NCI-H1417 treated with DMSO at 0.1 percent for 48 hours (cell line): ENCODE data around the gene RFXAP.
A peak's percentile ranks its signal among the peaks of the same experiment; 100 is the strongest.

Source experiments
- DNase-seq: peaks from one replicate; lab custom pipeline; 2025; lab: John Stamatoyannopoulos, UW

RFXAP gene

DNA sequence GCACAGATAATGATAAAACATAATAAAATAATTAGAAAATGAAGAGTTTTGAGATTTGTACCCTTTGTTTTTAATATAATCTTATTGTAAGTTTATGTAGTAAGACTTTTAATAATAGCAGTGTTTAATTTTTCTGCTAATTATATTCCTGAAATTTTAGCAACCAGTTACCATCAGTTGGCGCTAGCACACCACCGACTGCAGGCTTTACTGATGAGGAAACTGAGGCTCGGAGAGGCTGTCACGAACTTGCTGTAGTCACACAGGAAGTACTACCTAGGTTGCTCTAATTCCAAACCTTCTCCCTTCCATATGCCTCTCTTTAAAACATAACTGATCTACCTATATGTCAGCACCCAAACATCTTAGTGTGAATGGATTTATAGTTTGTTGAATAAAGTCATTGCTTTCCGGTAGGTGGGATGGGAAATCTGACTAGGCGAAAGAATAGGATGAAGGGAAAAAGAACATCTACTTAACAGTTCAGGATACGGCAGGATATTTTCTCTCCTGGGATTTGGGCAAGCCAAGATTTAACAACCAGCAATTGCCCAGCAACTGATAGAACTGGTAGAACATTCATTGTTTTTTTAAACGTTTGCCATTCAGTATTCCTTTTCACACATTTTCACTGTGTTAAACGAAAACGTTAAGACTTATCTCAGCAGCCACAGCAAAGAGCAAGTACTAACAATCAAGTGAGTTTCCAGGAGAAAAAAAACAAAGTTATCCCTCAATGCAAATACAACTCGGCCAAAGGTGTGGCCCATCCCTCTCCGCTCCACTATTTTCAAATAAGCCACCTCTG is 822 bp upstream of the RFXAP start:
- no peak for DNase-seq

DNA sequence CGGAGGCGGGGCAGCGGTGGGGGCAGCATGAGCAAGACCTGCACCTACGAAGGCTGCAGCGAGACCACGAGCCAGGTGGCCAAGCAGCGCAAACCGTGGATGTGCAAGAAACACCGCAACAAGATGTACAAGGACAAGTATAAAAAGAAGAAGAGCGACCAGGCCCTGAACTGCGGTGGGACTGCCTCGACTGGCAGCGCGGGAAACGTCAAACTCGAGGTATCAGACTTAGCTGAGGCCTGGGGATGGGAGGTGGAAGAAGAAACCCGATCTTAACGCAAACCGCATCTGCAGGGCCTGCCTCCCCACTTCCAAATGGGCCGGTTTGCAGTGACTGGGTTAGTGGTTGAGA is 693 bp downstream of the RFXAP start:
- no peak for DNase-seq

DNA sequence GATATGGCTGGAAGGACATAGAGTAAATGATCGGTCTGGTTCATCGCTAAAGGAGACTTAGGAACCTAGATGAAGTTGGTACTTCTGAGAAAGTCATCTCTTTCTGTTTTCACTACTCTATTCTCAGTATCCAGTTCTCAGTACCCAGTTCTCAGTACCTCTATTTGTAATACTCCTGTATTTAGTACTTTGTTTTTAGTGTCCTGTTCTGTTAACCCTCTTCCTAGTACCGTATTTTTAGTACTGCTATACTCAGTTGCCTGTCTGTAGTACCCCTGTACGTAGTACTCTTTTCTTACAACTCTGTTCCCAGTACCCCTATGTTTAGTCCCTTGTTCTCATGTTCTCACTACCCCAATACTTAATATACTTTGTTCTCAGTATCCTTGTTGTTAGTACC is 1.2 kb downstream of the RFXAP start:
- DNase-seq: no peak

DNA sequence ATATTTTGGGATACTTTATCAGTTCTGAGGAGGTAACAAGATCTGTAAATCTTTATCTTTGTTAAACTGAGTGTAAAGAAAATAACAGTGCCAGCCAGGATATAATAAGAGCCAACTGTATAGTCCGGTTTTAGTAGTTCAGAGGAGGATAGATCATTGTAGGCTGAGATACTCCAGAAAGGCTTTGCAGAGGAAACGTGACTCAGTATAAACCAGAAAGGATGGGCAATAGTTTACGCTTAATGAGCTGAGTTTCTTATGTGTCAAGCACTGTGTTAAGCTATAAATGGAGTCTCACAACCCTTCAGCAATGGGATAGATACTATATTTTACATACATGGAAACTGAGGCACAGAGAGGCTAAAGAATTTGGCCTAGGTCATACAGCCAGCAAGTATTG is 3.8 kb downstream of the RFXAP start:
- DNase-seq: no peak

DNA sequence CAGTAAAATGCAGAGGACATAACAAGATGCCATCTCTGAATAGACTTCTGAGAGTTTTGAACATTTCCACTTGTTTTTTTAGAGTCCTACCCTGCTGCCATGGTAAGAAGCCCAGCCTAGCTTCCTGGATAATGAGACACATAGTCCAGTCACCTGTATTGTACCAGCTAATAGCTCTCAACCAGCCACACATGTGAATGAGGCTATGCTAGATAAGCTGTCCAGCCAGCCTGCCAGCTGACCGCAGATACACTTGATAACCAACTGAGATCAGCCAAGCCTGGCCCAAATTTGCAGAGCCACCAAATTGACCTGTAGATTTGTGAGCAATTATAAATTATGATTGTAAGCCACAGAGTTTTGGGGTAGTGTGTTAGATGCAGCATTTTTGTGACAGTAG is 10.7 kb downstream of the RFXAP start:
- no peak for DNase-seq

DNA sequence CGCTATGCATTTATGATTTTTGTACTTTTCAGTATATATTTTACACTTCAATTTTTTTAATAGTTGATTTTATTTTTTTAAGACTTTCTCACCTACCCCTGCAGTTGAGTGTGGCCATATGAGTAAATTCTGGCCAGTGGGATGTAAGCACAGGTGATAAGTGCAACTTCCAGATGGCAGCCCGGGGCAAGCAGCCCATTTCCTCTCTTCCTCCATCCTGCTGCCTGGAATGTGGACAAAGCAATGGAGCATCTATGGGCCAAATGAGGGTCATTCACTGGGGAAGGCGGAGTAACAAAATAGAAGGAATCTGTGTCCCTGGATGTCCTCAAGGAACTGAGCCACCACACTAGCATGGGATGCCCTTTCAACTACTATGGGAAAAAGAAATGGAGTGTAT is 12.3 kb downstream of the RFXAP start:
- DNase-seq: no peak

DNA sequence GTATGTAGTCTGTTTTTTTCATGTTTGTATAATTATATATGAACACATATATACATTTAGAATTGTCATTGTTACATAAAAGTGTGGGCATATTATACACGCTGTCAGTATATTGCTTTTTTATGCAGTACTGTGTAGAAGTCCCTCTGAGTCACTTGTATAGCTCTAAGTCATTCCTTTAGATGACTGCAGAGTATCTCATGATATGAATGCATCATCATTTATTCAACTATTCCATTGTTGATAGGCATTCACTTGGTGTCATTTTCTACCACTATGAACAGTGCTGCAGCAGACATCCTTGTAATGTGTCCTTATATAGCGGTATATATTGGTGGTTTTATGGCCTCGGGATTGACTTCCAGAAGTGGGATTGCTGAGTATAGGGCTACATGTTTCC is 15.3 kb downstream of the RFXAP start:
- DNase-seq: no peak

DNA sequence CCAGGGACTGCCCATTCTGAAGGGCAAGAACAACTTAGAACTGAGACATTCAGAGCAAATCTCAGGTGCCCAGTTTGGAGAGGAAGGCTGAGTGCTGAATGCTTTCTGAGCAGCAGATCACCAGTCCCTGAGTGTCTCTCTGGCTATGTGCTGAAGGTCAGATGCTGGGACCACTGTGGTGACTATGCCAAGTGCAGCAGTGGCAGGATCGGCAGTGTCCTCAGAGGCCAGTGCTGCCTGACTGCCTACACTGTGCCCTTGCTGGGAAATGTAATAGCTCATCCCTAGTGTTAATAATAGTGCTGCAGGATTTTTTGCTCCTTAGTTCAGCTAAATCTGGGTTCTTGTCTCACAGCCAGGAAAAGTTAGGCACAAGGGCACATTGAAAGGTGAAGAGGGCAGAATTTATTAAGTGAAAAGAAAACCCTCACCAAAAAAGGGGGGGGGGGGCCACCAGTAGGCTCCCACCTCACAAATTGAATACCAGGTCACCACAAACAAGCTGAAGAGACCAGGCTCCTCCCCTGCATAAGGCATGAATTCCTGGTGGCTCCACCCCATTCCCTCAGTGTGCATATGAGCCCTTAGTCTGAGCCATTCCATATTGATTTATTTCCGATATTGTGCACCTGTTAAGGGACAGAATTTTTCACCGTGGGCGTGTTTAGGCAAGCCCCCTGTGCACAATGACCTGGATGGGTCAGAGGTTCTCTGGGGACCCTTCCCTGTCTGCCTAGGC is 18.5 kb downstream of the RFXAP start:
- DNase-seq: no peak

DNA sequence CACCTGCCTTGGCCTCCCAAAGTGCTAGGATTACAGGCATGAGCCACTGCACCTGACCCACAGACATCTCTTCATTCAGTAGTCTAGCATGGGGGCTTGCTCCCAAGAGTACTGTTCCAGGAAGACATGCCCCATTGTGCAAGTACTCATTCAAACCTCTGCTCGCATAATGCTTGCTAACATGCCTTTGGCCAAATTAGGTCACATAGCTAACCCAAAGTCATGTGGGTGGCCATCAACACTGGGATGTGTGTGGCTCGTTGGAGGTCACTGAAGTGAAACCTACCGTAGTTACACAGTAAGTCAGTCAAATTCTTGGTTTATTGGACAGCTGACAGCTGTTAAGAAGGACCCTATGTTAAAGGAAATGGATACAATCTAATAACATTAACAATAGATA is 20.3 kb downstream of the RFXAP start:
- DNase-seq: no peak

DNA sequence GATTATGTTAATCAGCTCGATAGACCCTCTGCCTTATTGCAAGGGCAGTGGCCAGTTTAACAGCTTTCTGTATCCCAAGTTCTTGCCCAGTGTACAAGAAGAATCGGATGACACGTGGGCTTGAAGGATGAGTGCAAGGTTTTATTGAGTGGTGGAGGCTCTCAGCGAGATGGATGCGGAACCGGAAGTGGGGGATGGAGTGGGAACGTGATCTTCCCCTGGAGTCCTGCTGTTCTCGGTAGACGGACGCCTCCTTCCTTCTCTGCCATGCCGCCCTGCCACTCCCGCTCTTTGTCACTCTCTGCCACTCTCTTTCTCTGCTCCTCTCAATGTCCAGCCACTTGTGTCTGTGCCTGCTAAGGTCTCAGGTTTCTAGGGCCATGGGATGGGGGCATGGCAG is 21.0 kb downstream of the RFXAP start:
- no peak for DNase-seq

DNA sequence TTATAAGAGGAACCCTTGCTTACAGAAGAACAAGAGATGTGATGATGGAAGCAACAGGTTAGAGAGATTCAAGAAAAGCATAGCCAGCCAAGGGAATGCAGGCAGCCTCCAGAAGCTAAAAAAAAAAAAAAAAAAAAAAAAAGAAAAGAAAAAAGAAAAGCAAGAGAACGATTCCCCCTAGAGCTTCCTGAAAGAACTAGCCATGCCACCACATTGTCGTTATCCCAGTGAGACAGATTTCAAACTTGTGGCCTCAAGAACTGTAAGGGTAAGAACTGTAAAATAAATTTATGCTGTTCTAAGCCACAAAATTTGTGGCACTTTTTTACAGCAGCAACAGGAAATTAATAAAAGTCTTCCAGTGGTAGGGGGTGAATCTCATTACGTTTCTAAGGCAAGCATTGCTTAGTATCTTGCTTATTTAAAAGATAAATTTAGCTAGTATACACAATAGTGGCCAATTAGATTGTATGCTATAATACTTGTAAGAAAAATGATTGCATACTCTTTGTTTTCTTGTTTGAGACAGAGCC is 21.8 kb downstream of the RFXAP start:
- DNase-seq: no peak

DNA sequence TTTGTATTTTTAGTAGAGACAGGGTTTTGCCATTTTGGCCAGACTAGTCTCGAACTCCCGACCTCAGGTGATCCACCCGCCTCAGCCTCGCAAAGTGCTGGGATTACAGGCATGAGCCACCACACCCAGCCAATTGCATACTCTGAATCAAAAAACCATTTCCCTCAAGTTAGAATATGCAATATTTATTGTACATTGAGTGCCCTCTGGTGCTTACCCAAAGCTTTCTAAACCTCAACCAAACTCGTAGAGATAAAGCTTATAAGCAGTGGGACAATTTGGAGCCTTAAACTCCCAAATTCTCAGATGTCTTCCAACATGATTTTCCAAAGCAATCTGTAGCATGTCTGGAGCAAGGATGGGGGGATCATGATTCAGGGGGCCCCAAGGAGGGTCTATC is 22.4 kb downstream of the RFXAP start:
- no peak for DNase-seq

DNA sequence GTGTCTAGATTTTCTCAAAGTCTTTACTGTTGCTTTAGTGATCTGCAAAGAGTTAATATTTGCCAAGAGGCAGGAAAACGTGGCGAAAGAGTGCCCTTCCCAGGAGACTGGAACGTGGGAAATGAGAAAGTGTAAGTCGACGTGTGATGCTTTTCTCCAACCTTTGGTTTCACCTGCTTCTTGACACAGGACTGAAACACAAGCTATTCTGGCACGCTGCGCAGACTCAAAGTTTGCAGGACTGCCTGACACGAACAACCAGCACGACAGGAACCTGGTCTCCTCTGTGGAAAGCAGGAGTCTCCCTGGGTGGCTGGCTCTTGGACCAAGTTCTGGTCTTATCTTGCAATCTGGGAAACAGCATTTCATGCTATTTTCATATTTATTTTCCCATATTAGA is 28.6 kb downstream of the RFXAP start:
- DNase-seq: no peak

DNA sequence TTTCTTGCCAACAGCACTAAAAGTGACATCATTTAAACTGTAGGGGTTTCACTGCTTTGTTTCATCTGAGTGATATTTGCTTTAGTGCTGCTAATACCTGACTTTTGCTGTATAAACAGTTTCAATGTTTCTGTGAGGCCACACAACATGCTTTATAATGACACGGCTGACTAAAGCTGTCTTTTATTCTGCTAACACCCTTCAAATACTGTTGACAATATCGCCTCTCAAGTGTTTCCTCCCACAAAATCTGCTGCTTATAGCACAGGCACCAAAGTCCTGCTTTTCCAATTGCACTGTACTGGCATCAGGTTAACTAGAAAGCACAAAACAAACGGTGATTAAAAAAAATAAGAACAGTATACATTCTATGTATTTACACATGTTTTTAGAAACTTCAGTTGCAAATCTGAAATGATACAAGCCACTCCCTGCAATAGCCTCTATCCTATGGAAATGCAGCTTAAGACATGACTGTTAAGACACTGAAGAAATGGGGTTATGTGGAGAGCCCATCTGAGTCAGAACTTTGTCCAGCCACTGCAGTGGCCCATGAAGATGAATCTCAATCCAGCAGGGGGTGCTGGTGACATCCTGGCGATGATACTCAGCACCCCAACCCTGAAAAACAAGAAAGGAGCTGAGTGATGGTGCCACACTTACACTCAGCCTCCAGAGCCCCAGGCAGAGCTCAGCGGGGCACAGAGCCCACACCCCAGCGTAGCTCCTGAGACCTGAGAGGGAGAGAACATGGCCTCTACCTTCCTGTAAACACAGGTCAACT is 29.4 kb downstream of the RFXAP start:
- peak; percentile 14 for DNase-seq

DNA sequence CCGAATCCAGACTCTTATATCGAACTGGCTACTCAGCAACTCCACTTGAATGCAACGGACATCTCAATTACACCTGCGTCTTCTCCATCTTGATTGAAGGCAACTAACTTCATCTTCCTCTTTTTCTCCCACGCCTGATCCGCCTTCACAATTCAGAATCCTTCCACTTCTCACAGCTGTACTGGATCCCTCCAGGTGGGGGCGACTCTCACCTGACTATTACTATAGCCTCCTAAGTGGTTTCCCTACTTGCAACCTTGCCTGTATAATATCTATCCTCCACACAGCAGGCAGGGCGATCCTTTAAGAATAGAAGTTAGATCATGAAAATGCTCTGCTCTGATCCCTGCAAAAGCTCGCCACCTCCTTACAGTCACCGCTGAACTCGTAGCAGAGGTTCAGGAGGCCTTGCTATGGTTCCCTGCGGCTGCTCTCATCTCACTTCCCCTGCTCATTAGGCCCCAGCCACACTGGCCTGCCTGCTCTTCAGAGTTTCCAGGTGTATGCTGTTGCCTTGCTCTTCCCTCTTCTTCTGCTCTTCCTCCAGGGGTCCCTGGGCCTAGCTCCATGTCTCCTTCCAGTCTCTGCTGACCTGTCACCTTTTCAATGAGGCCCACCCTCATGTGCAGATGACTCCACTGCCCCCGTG is 31.9 kb downstream of the RFXAP start:
- no peak for DNase-seq

DNA sequence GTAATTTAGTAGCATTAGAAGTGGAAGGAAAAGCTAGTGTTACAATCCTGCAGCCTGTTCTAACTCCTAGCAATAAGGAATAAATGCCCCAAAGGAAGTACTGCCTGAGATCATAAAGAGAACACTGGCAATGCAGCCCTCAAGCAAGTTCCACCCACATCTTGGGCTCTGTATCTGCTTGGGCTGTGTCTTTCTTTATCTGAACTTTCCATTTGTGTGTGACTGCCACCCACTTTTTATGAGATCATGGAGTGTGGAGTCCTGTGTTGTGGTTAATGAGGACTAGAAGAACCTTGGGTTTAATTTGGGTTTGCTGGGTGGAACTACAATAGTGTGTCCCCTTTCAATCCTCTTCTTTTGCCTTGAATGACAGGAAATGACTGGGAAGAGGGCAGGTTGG is 38.2 kb downstream of the RFXAP start:
- no peak for DNase-seq

DNA sequence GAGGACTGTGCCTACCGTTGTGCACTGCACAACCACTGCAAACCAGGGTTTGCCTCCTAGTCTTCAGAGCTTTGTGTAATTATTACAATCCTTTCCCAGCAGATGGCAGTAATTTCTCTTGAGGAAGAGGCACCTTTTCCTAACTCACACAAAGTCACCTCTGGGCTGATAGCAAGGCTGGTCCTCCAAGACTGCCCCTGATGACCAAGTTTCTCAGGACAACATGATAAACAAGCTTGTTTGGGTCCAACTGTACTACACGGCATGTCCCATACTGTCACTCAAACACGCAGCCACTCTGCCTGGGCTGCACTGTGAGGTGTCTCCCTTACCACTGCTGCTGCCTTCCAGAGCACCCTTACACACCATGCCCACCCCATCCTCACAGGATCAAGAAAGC is 39.3 kb downstream of the RFXAP start:
- DNase-seq: no peak

DNA sequence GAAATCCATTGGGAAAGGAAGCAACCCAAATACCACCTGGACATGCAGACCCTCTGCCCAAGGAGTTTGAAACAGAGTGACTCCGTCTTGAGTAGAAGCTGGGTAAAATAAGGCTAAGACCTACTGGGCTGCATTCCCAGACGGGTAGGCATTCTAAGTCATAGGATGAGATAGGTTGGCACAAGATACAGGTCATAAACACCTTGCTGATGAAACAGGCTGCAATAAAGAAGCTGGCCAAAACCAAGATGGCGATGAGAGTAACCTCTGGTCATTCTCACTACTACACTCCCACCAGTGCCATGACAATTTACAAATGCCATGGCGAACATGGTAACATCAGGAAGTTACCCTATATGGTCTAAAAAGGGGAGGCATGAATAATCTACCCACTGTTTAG is 40.2 kb downstream of the RFXAP start:
- DNase-seq: no peak

DNA sequence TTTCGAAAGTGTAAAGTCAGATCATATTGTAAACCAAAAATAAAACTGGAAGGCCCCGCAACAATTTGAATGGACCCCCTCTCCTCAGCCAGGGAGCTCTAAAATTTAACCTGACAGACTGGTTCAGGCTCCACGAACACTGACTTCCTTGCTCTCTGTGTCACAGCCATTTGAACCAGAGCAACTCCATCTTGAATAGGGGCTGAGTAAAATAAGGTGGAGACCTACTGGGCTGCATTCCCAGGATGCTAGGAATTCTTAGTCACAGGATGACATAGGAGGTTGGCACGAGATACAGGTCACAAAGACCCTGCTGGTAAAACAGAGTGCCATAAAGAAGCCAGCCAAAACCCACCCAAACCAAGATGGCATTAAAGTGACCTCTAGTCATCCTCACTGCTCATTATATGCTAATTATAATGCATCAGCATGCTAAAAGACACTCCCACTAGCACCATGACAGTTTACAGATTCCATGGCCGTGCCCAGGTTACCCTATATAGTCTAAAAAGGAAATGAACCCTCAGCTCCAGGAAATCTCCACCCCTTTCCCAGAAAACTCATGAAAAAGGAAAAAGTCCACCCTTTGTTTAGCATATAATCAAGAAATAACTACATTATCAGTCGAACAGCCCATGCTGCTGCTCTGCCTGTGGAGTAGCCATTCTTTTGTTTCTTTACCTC is 43.1 kb downstream of the RFXAP start:
- DNase-seq: no peak

DNA sequence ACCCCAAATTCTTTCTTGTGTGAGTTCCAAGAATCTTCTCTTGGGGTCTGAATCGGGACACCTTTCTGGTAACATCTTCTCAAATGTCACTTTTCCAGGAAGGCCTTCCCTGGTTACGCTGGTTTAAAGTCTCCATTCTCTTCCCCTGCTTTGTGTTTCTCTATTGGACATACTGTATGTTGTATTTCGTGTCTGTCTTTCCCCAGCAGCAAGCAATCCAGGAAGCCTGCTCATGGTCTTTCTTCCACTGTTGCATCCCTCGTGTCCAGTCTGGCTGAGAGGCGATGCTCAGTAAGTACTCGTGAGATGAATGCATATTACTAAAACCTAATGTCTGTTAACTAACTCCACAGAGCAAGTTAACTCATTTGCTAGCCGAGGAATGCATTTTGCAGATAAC is 43.7 kb downstream of the RFXAP start:
- no peak for DNase-seq

DNA sequence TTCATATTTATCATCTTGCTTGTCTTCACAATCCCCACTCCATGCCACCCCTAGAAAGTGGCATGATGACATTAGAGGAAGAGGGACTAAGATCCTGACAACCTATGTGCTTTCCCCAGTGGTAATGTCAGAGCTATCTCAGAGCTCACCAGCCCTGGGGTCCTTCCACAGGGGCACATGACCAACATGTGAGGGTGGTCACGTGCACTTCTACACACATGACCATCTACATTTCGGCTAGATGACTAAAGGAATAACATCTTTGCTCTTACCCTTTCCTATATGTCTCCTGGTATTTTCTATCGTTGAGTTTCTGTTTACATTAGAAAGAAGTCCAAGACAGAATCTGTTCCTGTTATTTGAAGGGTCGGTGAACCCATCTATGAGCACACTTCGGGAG is 46.2 kb downstream of the RFXAP start:
- no peak for DNase-seq

DNA sequence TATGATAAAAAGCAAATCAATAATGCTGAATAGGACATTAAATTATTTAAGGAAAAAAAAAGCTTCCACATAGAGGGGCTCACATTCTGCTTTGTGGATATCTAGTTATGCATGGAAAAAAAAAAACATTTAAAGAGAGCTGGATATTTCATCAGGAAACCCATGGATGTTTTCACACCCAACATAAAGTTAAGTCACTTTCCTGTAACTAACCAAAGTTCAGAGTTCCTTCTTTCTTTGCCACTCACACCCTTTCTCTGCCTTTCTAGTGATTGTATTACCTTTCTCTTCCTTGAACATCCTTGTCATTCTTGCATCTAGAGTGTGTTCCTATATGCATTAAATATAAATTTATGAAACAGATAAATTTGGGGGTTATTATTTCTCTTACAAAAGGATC is 47.2 kb downstream of the RFXAP start:
- no peak for DNase-seq
